Measurements from ENCODE around the gene MRPS16. TPM values are rescaled to one million over a fixed set of nuclear protein-coding genes. Genes with fewer than 3 reads are reported as not detected.

Gene MRPS16
- total RNA-seq, 1 donor from 2014 or later = 55.9 TPM

DNA sequence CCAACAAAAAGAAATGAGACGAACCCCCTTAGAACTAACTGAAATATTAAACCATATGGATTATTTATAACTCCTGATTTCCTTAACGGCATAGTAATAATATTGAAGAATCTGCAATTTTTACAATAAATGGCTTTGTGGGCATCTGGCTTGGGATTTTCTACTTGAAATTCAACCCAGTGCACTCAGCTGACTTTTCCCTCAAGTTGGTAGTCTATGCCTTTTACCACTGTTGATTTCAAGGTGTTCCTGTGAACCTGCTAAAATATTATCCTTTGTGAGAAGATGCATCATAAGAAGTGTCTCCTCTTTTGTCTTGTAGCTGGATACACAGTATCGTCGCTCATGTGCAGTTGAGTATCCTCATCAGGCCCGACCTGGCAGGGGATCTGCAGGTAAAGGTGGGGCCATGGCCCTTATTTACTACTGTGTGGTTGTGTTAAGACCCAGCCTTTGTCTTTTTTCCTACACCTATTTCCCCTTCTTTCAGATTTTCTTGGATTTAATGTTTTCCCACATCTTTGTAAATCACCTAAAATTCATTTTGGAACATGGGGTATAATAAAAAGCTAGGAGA is 13.4 kb downstream of the MRPS16 start:
- Histone ChIP-seq H3K4me1 (no peaks in the 10 kb centered on the region), H3K36me3 (peaks cover 84% of the 10 kb centered on the region), H3K27me3 (ENCODE audit: low read depth) (no peaks in the 10 kb centered on the region), H3K27ac (no peak overlapping the region), H3K9me3 (no peaks in the 10 kb centered on the region), H3K4me3 (no peak overlapping the region)
- no peak for DNase-seq
- ATAC-seq = no peak
- TF ChIP-seq, protein P1, sequence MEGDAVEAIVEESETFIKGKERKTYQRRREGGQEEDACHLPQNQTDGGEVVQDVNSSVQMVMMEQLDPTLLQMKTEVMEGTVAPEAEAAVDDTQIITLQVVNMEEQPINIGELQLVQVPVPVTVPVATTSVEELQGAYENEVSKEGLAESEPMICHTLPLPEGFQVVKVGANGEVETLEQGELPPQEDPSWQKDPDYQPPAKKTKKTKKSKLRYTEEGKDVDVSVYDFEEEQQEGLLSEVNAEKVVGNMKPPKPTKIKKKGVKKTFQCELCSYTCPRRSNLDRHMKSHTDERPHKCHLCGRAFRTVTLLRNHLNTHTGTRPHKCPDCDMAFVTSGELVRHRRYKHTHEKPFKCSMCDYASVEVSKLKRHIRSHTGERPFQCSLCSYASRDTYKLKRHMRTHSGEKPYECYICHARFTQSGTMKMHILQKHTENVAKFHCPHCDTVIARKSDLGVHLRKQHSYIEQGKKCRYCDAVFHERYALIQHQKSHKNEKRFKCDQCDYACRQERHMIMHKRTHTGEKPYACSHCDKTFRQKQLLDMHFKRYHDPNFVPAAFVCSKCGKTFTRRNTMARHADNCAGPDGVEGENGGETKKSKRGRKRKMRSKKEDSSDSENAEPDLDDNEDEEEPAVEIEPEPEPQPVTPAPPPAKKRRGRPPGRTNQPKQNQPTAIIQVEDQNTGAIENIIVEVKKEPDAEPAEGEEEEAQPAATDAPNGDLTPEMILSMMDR (IDR thresholded peaks at IDR 0.05) = no peak
- intact Hi-C loops (cut with DNase I) = no loop called here

- TF ChIP-seq, protein P1 (IDR thresholded peaks at IDR 0.05) = no peak
- intact Hi-C loops (cut with DNase I) = no loop called here
Measured at GRCh38 chr10:73234695-73235094, 17.7 kb downstream of the MRPS16 start.

GRCh38 chr10:73233883-73234282 is 18.6 kb downstream of the MRPS16 start:
- no peak overlapping the region for H3K27ac ChIP-seq
- no peaks in the 10 kb centered on the region for H3K27me3 ChIP-seq (ENCODE audit: low read depth)
- no peaks in the 10 kb centered on the region for H3K9me3 ChIP-seq
- peaks cover 71% of the 10 kb centered on the region for H3K36me3 ChIP-seq
- DNase-seq = no peak
- intact Hi-C loops (cut with DNase I) = no loop called here
- H3K4me3 ChIP-seq = no peak overlapping the region
- no peak for ATAC-seq
- H3K4me1 ChIP-seq = no peaks in the 10 kb centered on the region
- TF ChIP-seq, protein P1 (IDR thresholded peaks at IDR 0.05) = no peak

More at GRCh38 chr10:73234695-73235094, 17.7 kb downstream of the MRPS16 start:
- Histone ChIP-seq H3K4me1 (no peaks in the 10 kb centered on the region), H3K36me3 (peaks cover 79% of the 10 kb centered on the region), H3K9me3 (no peaks in the 10 kb centered on the region), H3K4me3 (no peak overlapping the region), H3K27ac (no peak overlapping the region), H3K27me3 (ENCODE audit: low read depth) (no peaks in the 10 kb centered on the region)
- DNase-seq (no peak), ATAC-seq (no peak)

DNA sequence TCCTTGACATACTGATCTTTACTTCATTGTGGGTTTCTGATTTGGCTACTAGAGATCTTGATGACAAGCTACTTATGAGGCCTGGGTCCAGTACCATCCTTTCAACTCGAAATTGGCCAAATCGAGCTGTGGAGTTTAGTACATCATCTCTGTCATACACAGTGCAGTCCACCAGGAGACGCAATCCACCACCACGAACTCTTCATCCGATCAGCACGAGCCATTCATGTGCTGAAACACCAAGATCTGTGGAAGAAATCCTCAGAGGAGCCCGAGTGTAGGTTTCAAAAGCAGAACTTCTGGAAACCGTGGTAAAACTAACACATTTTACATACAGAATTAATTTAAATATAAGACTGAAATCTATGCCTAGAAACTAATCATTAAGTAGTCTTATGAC is 19.6 kb downstream of the MRPS16 start:
- Histone ChIP-seq H3K4me3 (no peak overlapping the region), H3K27me3 (ENCODE audit: low read depth) (no peaks in the 10 kb centered on the region), H3K9me3 (no peaks in the 10 kb centered on the region), H3K36me3 (peaks cover 66% of the 10 kb centered on the region), H3K27ac (no peak overlapping the region), H3K4me1 (no peaks in the 10 kb centered on the region)
- TF ChIP-seq, protein P1 (IDR thresholded peaks at IDR 0.05) = no peak
- no peak for ATAC-seq
- intact Hi-C loops (cut with DNase I) = no loop called here
- no peak for DNase-seq

GRCh38 chr10:73229567-73229966 is 22.9 kb downstream of the MRPS16 start:
- no peak overlapping the region for H3K27ac ChIP-seq
- H3K36me3 ChIP-seq = peaks cover 44% of the 10 kb centered on the region
- H3K27me3 ChIP-seq (ENCODE audit: low read depth) = no peaks in the 10 kb centered on the region
- no peak overlapping the region for H3K4me3 ChIP-seq
- H3K4me1 ChIP-seq = no peaks in the 10 kb centered on the region
- DNase-seq = no peak
- no peaks in the 10 kb centered on the region for H3K9me3 ChIP-seq
- peak; percentile 60 to 66 for ATAC-seq
- intact Hi-C loops (cut with DNase I) = no loop called here
- TF ChIP-seq, protein P1 (IDR thresholded peaks at IDR 0.05) = no peak
